ENCODE data around the gene UNK. TPM values are rescaled to one million over a fixed set of nuclear protein-coding genes. Genes with fewer than 3 reads are reported as not detected.

The UNK gene
- total and polyA plus RNA-seq, 2 donors (not counting 3 experiments of a cell fraction or from before 2014, with no cell fraction given), result 18.0 to 23.2 TPM

GRCh38 chr17:75785016-75785890 is 647 bp downstream of the UNK start:
- Histone ChIP-seq H3K79me2 (ENCODE audit: control insufficient read depth, insufficient read depth, low read length) (peaks cover 23% of the 10 kb centered on the region), H3K27ac (ENCODE audit: insufficient read depth, low read depth, low read length) (peak overlapping the region; percentile 88), H3K27me3 (ENCODE audit: control insufficient read depth in 2 of 2, insufficient read depth in 2 of 2, low read length in 2 of 2) (no peaks in the 10 kb centered on the region), H3K4me2 (ENCODE audit: insufficient read depth, low read length) (peak overlapping the region; percentile 80), H4K20me1 (replicated peaks; ENCODE audit: control insufficient read depth, extremely low read depth, insufficient read depth, low read length) (no peaks in the 10 kb centered on the region), H3K36me3 (ENCODE audit: control insufficient read depth in 2 of 2, extremely low read depth in 1 of 2, insufficient read depth in 2 of 2, low read length in 2 of 2) (no peaks in the 10 kb centered on the region), H3K4me3 (replicated peaks in 1 of 3; ENCODE audit: insufficient read depth in 1 of 3, low read depth in 1 of 3, low read length in 3 of 3) (peak overlapping the region in 2 of 3 experiments; percentile 32 to 55), H2AFZ (ENCODE audit: low read depth, low read length) (peak overlapping the region; percentile 24), H3K4me1 (ENCODE audit: control insufficient read depth, extremely low read depth, insufficient read depth, low read length) (peaks cover 29% of the 10 kb centered on the region), H3K9ac (replicated peaks; ENCODE audit: extremely low read depth, insufficient read depth, low read length) (peak overlapping the region; percentile 83), H3K9me3 (replicated peaks; ENCODE audit: control insufficient read depth, insufficient read depth, low read length) (no peaks in the 10 kb centered on the region), H3K9me1 (replicated peaks; ENCODE audit: control insufficient read depth, extremely low read depth, insufficient read depth, low read length) (no peaks in the 10 kb centered on the region)
- ChIA-PET CTCF (interaction anchor here (1.0 to 5.7 kb wide), 4 partner anchors 9 to 63 kb away, joined by 3 to 73 read pairs (median 6); no protein-coding TSS in a partner anchor), POLR2A (interaction anchor here (1.4 kb wide), 1 partner anchor 9 kb away, joined by 5 read pairs; no protein-coding TSS in a partner anchor)
- dilution Hi-C loops (cut with MboI; ENCODE audit: extremely low pct_ligation_motif_present, low sequenced_read_pairs), result no loop called here
- DNase-seq (ENCODE audit: low read depth, low spot score), result no peak
- no peak for FAIRE-seq
- no peak for TF ChIP-seq GATA2 (IDR thresholded peaks at IDR 0.05; ENCODE audit: insufficient read depth, insufficient read length, low read depth, low read length)
- TF ChIP-seq FOS (IDR thresholded peaks at IDR 0.05; ENCODE audit: borderline replicate concordance, insufficient read depth, low read length), result peak; percentile 65
- TF ChIP-seq POLR2AphosphoS5 (IDR thresholded peaks at IDR 0.05; ENCODE audit: insufficient read depth, low read depth, low read length), result peak; percentile 92
- peak; percentile 36 for TF ChIP-seq MAX (IDR thresholded peaks at IDR 0.05; ENCODE audit: insufficient read depth, insufficient read length)
- TF ChIP-seq JUN (IDR thresholded peaks at IDR 0.05; ENCODE audit: borderline replicate concordance, insufficient read depth, insufficient read length, low read depth), result peak; percentile 21
- TF ChIP-seq CTCF (IDR thresholded peaks at IDR 0.05; ENCODE audit: extremely low read depth in 1 of 2, insufficient read depth in 1 of 2, low read depth in 1 of 2, low read length in 2 of 2), result no peak
- peak; percentile 83 for TF ChIP-seq POLR2A (IDR thresholded peaks at IDR 0.05; ENCODE audit: low read depth, low read length)
- TF ChIP-seq MYC (IDR thresholded peaks at IDR 0.05; ENCODE audit: low read depth, low read length), result peak; percentile 79
- BruUV-seq (replicated peaks), result TSS peak; percentile 48
- intact Hi-C loops (cut with micrococcal nuclease), result loop anchor here (2.0 kb wide), 2 partner anchors 70 to 194 kb away; partner anchors contain the start of genes ACOX1, TEN1 and WBP2
